Lower lobe of right lung (tissue), 2 donors: ENCODE results near the gene RUNX3. TPM values are rescaled to one million over a fixed set of nuclear protein-coding genes. Genes with fewer than 3 reads are reported as not detected.

Experiments
- ATAC-seq, 2 donors: fragments of 200-7000 bp; cut with Tn5 transposase; one replicate each; pipeline ENCODE4 v1.9.1; 2020 to 2022; ENCODE audit warnings: mild to moderate bottlenecking in 2 of 2, moderate library complexity in 2 of 2
- DNase-seq: peaks from one replicate; pipeline ENCODE4 v3.0.0-alpha.2; 2020
- H3K27ac ChIP-seq: fragments of 200-600 bp; one replicate; pipeline ENCODE4 v1.8.0; 2022
- H3K27me3 ChIP-seq: fragments of 200-600 bp; one replicate; pipeline ENCODE4 v1.8.0; 2022; ENCODE audit warnings: low read depth
- H3K36me3 ChIP-seq: fragments of 200-600 bp; one replicate; pipeline ENCODE4 v1.8.0; 2022; ENCODE audit warnings: mild to moderate bottlenecking
- H3K4me1 ChIP-seq: fragments of 200-600 bp; one replicate; pipeline ENCODE4 v1.8.0; 2022
- H3K4me3 ChIP-seq: fragments of 200-600 bp; one replicate; pipeline ENCODE4 v1.8.0; 2022; ENCODE audit warnings: mild to moderate bottlenecking
- H3K9me3 ChIP-seq: fragments of 200-600 bp; one replicate; pipeline ENCODE4 v1.8.0; 2022
- intact Hi-C: fragments of 100-400 bp; cut with DNase I; formaldehyde crosslinking; loops from one replicate; pipeline ENCODE4 v1.11.0; 2022
- total RNA-seq: library from RNA; stranded (reverse); fragmentation: NEBNext Ultra II Directional; extraction: Animal tissue kit (Norgen Biotek cat#: 25700); gene quantifications from one replicate; pipeline ENCODE4 v1.2.1, GENCODE V29; 2021
- TF ChIP-seq, protein P1 (sequence below): fragments of 200-600 bp; IDR thresholded peaks from one replicate; pipeline ENCODE4 v1.8.0; 2022; ENCODE audit warnings: antibody characterized with exemption, mild to moderate bottlenecking
- donor health status: DM: no; HTN: yes; CAD: no; lungs with severe emphysema.

The RUNX3 gene
- total RNA-seq, 1 donor from 2014 or later: 13.1 TPM

DNA sequence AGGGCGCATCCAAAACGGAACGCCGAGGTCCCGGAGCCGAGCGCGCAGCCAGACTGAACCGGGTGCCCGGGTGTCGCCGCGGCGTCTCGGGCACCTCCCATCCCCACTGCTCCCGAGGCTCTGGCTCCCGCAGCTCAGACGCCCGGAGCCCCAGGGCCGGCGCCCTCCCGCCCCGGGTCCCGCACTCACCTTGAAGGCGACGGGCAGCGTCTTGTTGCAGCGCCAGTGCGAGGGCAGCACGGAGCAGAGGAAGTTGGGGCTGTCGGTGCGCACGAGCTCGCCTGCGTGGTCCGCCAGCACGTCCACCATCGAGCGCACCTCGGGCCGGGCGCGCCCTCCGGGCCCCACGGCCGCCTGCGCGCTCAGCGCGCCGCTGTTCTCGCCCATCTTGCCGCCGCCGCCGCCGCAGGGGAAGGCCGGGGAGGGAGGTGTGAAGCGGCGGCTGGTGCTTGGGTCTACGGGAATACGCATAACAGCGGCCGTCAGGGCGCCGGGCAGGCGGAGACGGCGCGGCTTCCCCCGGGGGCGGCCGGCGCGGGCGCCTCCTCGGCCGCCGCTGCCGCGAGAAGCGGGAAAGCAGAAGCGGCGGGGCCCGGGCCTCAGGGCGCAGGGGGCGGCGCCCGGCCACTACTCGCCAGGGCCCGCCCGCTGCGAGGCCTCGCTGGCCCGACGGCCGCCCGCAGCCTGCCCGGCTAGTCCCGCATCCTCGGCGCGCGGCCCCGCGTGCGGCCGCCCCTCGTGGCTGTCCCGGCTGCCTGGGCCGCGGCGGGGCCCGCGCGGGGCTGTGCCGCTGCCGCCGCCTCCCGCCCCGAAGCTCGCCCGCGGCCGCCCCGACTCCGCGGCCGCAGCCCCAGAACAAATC, 447 bp downstream of the RUNX3 start:
- intact Hi-C loops: no loop called here
- Histone ChIP-seq H3K4me3 (peak overlapping the region; percentile 51), H3K9me3 (no peaks in the 10 kb centered on the region), H3K4me1 (peaks cover 59% of the 10 kb centered on the region), H3K27ac (peak overlapping the region; percentile 80), H3K27me3 (peaks cover 94% of the 10 kb centered on the region), H3K36me3 (no peaks in the 10 kb centered on the region)
- ATAC-seq (peak; percentile 3 to 17), DNase-seq (peak; percentile 63)
- TF ChIP-seq, protein P1, sequence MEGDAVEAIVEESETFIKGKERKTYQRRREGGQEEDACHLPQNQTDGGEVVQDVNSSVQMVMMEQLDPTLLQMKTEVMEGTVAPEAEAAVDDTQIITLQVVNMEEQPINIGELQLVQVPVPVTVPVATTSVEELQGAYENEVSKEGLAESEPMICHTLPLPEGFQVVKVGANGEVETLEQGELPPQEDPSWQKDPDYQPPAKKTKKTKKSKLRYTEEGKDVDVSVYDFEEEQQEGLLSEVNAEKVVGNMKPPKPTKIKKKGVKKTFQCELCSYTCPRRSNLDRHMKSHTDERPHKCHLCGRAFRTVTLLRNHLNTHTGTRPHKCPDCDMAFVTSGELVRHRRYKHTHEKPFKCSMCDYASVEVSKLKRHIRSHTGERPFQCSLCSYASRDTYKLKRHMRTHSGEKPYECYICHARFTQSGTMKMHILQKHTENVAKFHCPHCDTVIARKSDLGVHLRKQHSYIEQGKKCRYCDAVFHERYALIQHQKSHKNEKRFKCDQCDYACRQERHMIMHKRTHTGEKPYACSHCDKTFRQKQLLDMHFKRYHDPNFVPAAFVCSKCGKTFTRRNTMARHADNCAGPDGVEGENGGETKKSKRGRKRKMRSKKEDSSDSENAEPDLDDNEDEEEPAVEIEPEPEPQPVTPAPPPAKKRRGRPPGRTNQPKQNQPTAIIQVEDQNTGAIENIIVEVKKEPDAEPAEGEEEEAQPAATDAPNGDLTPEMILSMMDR: no peak

- no peaks in the 10 kb centered on the region for H3K9me3 ChIP-seq
- H3K27me3 ChIP-seq: peaks cover 94% of the 10 kb centered on the region
- no peaks in the 10 kb centered on the region for H3K36me3 ChIP-seq
- intact Hi-C loops: no loop called here
- peak overlapping the region; percentile 80 for H3K27ac ChIP-seq
- ATAC-seq: peak; percentile 13 to 27
- peaks cover 59% of the 10 kb centered on the region for H3K4me1 ChIP-seq
- TF ChIP-seq, protein P1: no peak
- peak; percentile 60 for DNase-seq
- H3K4me3 ChIP-seq: peak overlapping the region; percentile 51
Measured at GRCh38 chr1:24928689-24929397, 1.2 kb downstream of the RUNX3 start.

DNA sequence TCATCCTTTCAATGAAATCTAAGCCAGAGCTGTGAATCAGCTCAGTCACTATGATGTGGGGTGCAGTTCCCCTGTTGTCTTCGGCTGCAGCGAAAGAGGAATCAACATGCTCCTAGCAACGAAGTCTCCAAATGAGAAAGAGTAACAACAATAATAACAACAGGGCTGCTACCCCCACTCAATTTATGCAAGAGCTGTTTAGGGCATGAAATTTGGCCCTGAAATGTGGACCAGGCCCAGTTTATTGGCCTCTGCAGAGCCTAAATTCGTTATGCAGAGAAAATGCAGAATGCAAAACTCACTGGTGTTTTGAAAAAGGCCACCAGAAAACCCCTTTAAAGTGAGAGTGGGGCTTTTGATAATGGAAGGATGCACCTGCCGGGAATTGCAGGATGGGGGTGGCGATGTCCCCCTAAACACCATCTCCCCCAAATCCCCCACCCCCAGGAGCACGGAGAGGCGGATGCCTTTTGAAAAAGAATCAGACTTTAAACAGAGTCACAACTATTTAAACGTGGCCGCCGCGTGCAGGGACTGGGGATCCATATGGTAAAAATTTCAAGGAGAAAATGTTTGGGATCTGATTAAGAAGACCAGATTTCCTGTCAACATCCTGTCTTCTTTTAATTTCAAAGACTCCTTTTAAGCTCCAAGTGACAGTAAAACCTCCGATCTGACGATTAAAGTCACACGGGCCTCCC, 1.9 kb downstream of the RUNX3 start:
- DNase-seq (no peak), ATAC-seq (no peak)
- peak overlapping the region; percentile 51 for H3K4me3 ChIP-seq
- H3K4me1 ChIP-seq: peaks cover 59% of the 10 kb centered on the region
- H3K36me3 ChIP-seq: no peaks in the 10 kb centered on the region
- intact Hi-C loops: no loop called here
- no peaks in the 10 kb centered on the region for H3K9me3 ChIP-seq
- H3K27ac ChIP-seq: peak overlapping the region; percentile 80
- TF ChIP-seq, protein P1: no peak
- peaks cover 94% of the 10 kb centered on the region for H3K27me3 ChIP-seq

DNA sequence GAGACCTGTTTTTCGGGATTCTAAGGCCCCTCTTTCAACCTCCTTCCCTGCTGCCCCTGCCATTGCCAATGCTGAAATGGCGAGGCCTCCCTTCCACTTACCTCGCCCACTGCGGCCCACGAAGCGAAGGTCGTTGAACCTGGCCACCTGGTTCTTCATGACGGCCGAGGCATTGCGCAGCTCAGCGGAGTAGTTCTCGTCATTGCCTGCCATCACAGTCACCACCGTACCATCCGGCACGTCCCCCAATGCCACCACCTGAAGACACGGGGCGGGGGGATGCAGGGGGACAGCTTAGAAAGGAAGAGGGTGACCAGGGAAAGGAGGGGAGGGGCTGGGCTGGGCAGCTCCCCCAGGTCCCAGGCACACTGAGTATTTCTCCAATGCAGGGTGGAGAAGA, 2.6 kb downstream of the RUNX3 start:
- intact Hi-C loops: no loop called here
- H3K4me1 ChIP-seq: peaks cover 59% of the 10 kb centered on the region
- peak overlapping the region; percentile 51 for H3K4me3 ChIP-seq
- no peaks in the 10 kb centered on the region for H3K36me3 ChIP-seq
- H3K9me3 ChIP-seq: no peaks in the 10 kb centered on the region
- H3K27me3 ChIP-seq: peaks cover 89% of the 10 kb centered on the region
- TF ChIP-seq, protein P1: no peak
- no peak for ATAC-seq
- DNase-seq: no peak
- H3K27ac ChIP-seq: peak overlapping the region; percentile 31

DNA sequence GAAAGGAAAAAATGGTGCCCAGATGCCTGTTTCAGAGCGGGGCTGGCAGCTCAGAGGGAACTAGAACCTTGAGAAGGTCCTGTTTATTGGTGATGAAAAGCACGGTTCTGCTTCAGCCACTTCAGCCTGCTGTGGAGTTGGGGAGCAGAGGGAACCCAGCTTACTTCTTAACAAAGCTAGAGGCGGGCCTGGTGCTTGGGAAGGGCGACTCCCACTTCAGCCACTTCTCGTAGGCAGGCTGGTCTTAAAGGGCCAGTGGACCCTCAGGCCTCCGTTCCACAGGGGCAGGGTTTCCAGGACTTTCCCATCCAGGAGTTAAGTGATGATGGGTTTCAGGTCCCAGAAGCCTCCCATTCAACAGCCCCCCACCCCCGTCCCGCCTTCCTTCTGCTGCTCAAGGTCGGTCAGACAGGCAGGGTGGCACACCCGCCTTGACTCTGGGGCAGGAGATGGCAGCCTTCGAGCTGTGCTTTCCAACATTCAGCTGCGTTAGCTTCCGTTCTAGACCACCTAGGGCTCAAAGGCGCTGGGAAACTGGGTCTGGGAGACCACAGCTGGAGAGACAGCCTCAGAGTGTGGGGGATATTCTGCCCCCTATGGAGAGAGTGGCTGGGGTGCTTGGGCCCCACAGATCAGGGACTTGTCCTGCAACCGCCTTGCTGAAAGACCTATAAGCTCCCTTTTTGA, 3.4 kb downstream of the RUNX3 start:
- Histone ChIP-seq H3K4me3 (peak overlapping the region; percentile 51), H3K36me3 (no peaks in the 10 kb centered on the region), H3K4me1 (peaks cover 54% of the 10 kb centered on the region), H3K9me3 (no peaks in the 10 kb centered on the region), H3K27ac (peak overlapping the region; percentile 31), H3K27me3 (peaks cover 83% of the 10 kb centered on the region)
- intact Hi-C loops: no loop called here
- DNase-seq (no peak), ATAC-seq (peak in 1 of 2 donors; percentile 14)
- TF ChIP-seq, protein P1: no peak
